Left lung (tissue), 10 donors: ENCODE measurements around the gene SMURF1. TPM values are rescaled to one million over a fixed set of nuclear protein-coding genes. Genes with fewer than 3 reads are reported as not detected.

ENCODE experiments used
- ATAC-seq: fragments of 200-7000 bp; cut with Tn5 transposase; one replicate; pipeline ENCODE4 v1.9.1; 2020; ENCODE audit warnings: moderate library complexity
- DNase-seq, 4 donors: peaks; one replicate each; pipeline ENCODE4 v3.0.0-alpha.2; 2013 to 2020
- H3K27ac ChIP-seq, 2 donors: fragments of 200-600 bp; sonication (generic) in 1 of 2; one replicate each; pipeline versions ENCODE4 v1.5.0 to v1.8.0; 2020 to 2021
- H3K27me3 ChIP-seq, 2 donors: fragments of 200-600 bp; sonication (generic) in 1 of 2; one replicate each; pipeline versions ENCODE4 v1.5.0 to v1.8.0; 2020 to 2021
- H3K36me3 ChIP-seq, 2 donors: fragments of 200-600 bp; sonication (generic) in 1 of 2; one replicate each; pipeline versions ENCODE4 v1.5.0 to v1.8.0; 2020 to 2021
- H3K4me1 ChIP-seq, 2 donors: fragments of 200-600 bp; one replicate each; pipeline ENCODE4 v1.8.0; 2021
- H3K4me3 ChIP-seq, 2 donors: fragments of 200-600 bp; sonication (generic) in 1 of 2; one replicate each; pipeline versions ENCODE4 v1.5.0 to v1.8.0; 2020 to 2021; ENCODE audit warnings: mild to moderate bottlenecking in 1 of 2
- H3K9me3 ChIP-seq, 2 donors: fragments of 200-600 bp; sonication (generic) in 1 of 2; one replicate each; pipeline versions ENCODE4 v1.5.0 to v1.8.0; 2020 to 2021
- CTCF ChIP-seq, 2 donors: fragments of 200-600 bp; sonication (generic) in 1 of 2; IDR thresholded peaks; one replicate each; pipeline versions ENCODE4 v1.5.0 to v1.8.0; 2021; ENCODE audit warnings: antibody characterized with exemption in 2 of 2
- intact Hi-C, 2 donors: fragments of 100-400 bp; cut with DNase I; formaldehyde crosslinking; loops; one replicate each; pipeline versions ENCODE4 v1.11.2 to v1.14.2; 2022
- polyA plus RNA-seq, 6 donors: library from polyadenylated mRNA; unstranded; fragments of 120-200 nt; gene quantifications; one replicate each; pipeline ENCODE4 v1.2.1, GENCODE V29; 2013; ENCODE audit not compliant: insufficient read length in 6 of 6
- total RNA-seq, 2 donors: library from RNA; stranded (reverse); fragmentation: NEBNext Ultra II Directional; extraction: Animal tissue kit (Norgen Biotek cat#: 25700); gene quantifications; one replicate each; pipeline ENCODE4 v1.2.1, GENCODE V29; 2021
- donor health status: DM: no; HTN: yes; CAD: no.
- donor health status: DM: no; HTN: no; CAD: no.

The SMURF1 gene
- total and polyA plus RNA-seq, 8 donors, result 15.6 to 43.4 (median 18.3) TPM

DNA sequence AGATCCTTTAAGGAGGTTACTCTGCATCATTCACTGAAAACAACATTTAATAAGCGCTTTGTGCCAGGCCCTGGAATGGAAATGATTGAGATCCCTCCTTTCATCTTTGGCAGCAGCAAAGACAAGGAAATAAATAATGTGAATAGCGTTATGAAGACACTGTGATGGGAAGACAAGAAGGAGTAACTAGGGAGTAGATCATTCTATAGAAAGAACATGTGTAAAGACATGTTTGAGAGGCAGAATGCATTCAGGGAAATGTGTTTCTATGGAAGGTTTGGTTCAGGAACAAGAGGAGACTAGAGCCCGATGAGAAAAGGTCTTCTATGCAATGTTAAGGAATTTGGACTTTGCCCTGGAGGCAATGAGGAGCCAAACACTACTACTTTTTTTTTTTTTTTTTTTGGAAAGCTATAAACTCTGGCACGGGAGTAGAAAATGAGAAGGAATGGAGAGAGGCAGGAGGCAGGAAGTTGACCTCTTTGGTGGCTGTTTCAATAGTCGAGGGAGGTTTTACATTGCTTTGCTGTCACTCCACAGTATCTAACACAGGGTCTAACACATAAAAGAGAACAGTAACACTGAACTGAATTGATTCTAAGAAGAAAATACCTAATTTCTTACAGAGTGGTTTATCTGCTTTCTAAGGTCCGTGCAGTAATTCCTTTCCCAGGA lies 44.9 kb downstream of the SMURF1 start:
- no peaks in the 10 kb centered on the region for H3K36me3 ChIP-seq
- DNase-seq (no peak), ATAC-seq (no peak)
- H3K27me3 ChIP-seq, result no peaks in the 10 kb centered on the region
- intact Hi-C loops, result no loop called here
- H3K27ac ChIP-seq, result no peak overlapping the region
- H3K4me1 ChIP-seq, result peaks cover 10 to 16% of the 10 kb centered on the region in 2 donors
- no peak overlapping the region for H3K4me3 ChIP-seq
- no peak for TF ChIP-seq CTCF (IDR thresholded peaks at IDR 0.05)
- H3K9me3 ChIP-seq, result no peaks in the 10 kb centered on the region

DNA sequence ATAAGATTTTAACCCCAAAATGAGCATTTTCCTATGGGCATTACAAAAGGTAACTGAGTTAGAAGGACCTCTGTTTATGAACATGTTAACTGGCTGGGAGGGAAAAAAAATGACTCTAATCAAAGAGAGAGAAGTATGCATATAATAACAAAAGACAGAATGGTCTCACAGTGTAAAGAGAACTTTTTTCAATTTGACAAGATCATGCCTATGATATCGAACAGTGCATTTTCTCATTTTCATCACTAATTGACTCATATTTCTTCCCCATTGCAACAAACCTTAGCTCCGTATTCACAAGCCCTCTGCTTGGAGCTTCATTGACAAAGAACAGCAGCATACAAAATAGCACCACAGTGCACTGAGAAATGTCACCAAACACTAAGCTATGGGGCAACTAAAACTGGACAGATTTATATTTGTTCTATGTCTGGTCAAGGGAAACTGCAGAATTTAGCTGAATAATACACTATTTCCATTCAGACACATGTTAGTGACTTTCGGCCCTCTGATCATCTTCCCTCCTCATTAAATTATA lies 45.6 kb downstream of the SMURF1 start:
- H3K4me1 ChIP-seq, result peaks cover 10 to 16% of the 10 kb centered on the region in 2 donors
- ATAC-seq (no peak), DNase-seq (no peak)
- no peak overlapping the region for H3K27ac ChIP-seq
- no peak for TF ChIP-seq CTCF (IDR thresholded peaks at IDR 0.05)
- no peaks in the 10 kb centered on the region for H3K9me3 ChIP-seq
- H3K27me3 ChIP-seq, result no peaks in the 10 kb centered on the region
- H3K4me3 ChIP-seq, result no peak overlapping the region
- H3K36me3 ChIP-seq, result no peaks in the 10 kb centered on the region
- intact Hi-C loops, result no loop called here

- ATAC-seq (no peak), DNase-seq (no peak)
- Histone ChIP-seq H3K9me3 (no peaks in the 10 kb centered on the region), H3K27ac (no peak overlapping the region), H3K36me3 (no peaks in the 10 kb centered on the region), H3K27me3 (no peaks in the 10 kb centered on the region), H3K4me3 (no peak overlapping the region), H3K4me1 (peaks cover 10 to 13% of the 10 kb centered on the region in 2 donors)
- TF ChIP-seq CTCF (IDR thresholded peaks at IDR 0.05), result no peak
- intact Hi-C loops, result no loop called here
Observed at GRCh38 chr7:99097730-99098129, 46.2 kb downstream of the SMURF1 start.

GRCh38 chr7:99096124-99096887 lies 47.6 kb downstream of the SMURF1 start:
- intact Hi-C loops, result no loop called here
- no peak overlapping the region for H3K4me3 ChIP-seq
- peaks cover 10% of the 10 kb centered on the region in 2 donors for H3K4me1 ChIP-seq
- no peak for DNase-seq
- H3K27me3 ChIP-seq, result no peaks in the 10 kb centered on the region
- TF ChIP-seq CTCF (IDR thresholded peaks at IDR 0.05), result no peak
- H3K9me3 ChIP-seq, result no peaks in the 10 kb centered on the region
- peak; percentile 89 for ATAC-seq
- no peaks in the 10 kb centered on the region for H3K36me3 ChIP-seq
- H3K27ac ChIP-seq, result peak overlapping the region; percentile 30 to 50

DNA sequence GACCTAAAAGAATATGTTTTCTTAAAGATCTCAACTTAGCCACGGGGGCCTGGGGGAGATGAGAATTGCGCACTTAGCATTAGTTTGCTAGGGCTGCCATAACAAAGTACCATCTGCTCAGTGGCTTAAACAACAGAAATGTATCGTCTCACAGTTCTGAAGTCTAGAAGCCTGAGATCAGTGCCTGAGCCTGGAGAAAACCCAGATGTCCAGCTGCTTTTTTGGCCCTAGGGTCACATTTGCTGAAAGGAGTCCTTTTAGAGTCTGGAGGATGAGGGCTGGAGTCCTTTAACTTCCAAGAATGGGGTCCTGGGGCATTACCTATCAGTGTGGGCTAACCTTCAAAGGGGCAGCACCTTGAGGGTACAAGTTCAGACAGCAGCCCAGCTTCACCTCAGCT lies 48.2 kb downstream of the SMURF1 start:
- Histone ChIP-seq H3K4me1 (peaks cover 10 to 13% of the 10 kb centered on the region in 2 donors), H3K27ac (peak overlapping the region; percentile 30 to 50), H3K36me3 (no peaks in the 10 kb centered on the region), H3K4me3 (no peak overlapping the region), H3K9me3 (no peaks in the 10 kb centered on the region), H3K27me3 (no peaks in the 10 kb centered on the region)
- intact Hi-C loops, result no loop called here
- DNase-seq, result peak in 2 of 4 donors; percentile 28 to 65
- peak; percentile 24 for ATAC-seq
- TF ChIP-seq CTCF (IDR thresholded peaks at IDR 0.05), result no peak
